Colonic mucosa (tissue), 4 donors: ENCODE measurements around the gene MPPED1. TPM values are rescaled to one million over a fixed set of nuclear protein-coding genes. Genes with fewer than 3 reads are reported as not detected.

ENCODE experiments used
- DNase-seq: peaks from one replicate; pipeline ENCODE4 v3.0.0-alpha.2; 2020
- H3K27ac ChIP-seq: fragments of 200-600 bp; one replicate; pipeline ENCODE4 v1.8.0; 2021
- H3K27me3 ChIP-seq: fragments of 200-600 bp; one replicate; pipeline ENCODE4 v1.8.0; 2021
- H3K36me3 ChIP-seq: fragments of 200-600 bp; one replicate; pipeline ENCODE4 v1.8.0; 2021
- H3K4me1 ChIP-seq: fragments of 200-600 bp; one replicate; pipeline ENCODE4 v1.8.0; 2021; ENCODE audit warnings: mild to moderate bottlenecking
- H3K4me3 ChIP-seq: fragments of 200-600 bp; one replicate; pipeline ENCODE4 v1.8.0; 2021
- H3K9ac ChIP-seq, 2 donors: one replicate each; pipeline ENCODE4 v1.7.0; 2013; ENCODE audit warnings: control low read depth in 2 of 2, low read depth in 2 of 2, low read length in 2 of 2
- H3K9me3 ChIP-seq: fragments of 200-600 bp; one replicate; pipeline ENCODE4 v1.8.0; 2021
- intact Hi-C: fragments of 100-400 bp; cut with DNase I; formaldehyde crosslinking; loops from one replicate; pipeline ENCODE4 v1.14.1; 2022
- total RNA-seq, 2 donors: library from RNA; stranded (reverse); fragmentation: NEBNext Ultra II Directional in 1 of 2; extraction: Animal tissue kit (Norgen Biotek cat#: 25700) in 1 of 2; gene quantifications; one replicate each; pipeline ENCODE4 v1.2.1, GENCODE V29; 2021
- TF ChIP-seq, protein P1 (sequence below): fragments of 200-600 bp; IDR thresholded peaks from one replicate; pipeline ENCODE4 v1.8.0; 2022; ENCODE audit warnings: antibody characterized with exemption, mild to moderate bottlenecking
- donor health status: healthy.
- donor health status: DM: no; HTN: no; CAD: no.
- donor health status: DM: no; HTN: no; CAD: no.

Gene MPPED1
- total RNA-seq, 2 donors from 2014 or later = 0.05 TPM; not detected in 1

- H3K36me3 ChIP-seq = no peaks in the 10 kb centered on the region
- intact Hi-C loops = no loop called here
- H3K9me3 ChIP-seq = no peaks in the 10 kb centered on the region
- no peaks in the 10 kb centered on the region for H3K27me3 ChIP-seq
- H3K4me1 ChIP-seq = no peaks in the 10 kb centered on the region
- no peak overlapping the region for H3K9ac ChIP-seq
- no peak for DNase-seq
- H3K4me3 ChIP-seq = no peak overlapping the region
- TF ChIP-seq, protein P1, sequence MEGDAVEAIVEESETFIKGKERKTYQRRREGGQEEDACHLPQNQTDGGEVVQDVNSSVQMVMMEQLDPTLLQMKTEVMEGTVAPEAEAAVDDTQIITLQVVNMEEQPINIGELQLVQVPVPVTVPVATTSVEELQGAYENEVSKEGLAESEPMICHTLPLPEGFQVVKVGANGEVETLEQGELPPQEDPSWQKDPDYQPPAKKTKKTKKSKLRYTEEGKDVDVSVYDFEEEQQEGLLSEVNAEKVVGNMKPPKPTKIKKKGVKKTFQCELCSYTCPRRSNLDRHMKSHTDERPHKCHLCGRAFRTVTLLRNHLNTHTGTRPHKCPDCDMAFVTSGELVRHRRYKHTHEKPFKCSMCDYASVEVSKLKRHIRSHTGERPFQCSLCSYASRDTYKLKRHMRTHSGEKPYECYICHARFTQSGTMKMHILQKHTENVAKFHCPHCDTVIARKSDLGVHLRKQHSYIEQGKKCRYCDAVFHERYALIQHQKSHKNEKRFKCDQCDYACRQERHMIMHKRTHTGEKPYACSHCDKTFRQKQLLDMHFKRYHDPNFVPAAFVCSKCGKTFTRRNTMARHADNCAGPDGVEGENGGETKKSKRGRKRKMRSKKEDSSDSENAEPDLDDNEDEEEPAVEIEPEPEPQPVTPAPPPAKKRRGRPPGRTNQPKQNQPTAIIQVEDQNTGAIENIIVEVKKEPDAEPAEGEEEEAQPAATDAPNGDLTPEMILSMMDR = no peak
- H3K27ac ChIP-seq = no peak overlapping the region
Measured at GRCh38 chr22:43418079-43418825, 6.4 kb downstream of the MPPED1 start.

DNA sequence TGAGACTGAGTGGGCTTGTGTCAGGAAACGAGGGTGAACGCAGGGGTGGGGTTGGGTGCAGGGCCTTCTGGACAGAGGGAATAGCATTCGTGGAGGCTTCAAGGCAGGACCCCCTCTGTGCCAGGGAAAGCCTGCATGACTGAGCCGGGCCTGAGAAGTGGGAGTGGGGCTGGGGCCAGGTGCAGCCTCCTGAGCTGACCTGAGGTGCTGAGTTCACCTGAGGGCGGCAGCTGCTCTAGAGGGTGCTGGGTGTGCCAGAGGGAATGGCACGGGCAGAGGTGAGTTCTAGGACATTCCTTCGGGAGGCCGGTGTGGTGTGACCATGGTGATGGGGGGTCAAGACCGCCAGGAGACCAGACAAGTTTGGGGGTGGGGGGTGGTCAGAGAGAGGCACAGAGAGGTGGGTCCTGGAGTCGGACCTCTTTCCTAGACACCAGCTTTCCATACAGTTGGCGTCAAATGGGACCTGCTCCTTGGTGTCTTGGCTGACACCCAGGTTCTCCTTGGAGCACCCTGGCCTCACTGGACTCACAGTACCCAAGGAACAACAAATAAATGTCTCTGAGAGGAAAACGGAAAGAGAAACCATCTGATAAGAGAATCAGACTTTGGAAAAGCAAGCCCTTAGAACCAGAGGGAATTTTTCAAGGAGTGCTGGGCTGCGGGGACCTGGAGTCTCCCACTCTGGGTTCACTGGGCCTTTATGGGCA, 7.7 kb downstream of the MPPED1 start:
- Histone ChIP-seq H3K27me3 (no peaks in the 10 kb centered on the region), H3K4me1 (no peaks in the 10 kb centered on the region), H3K4me3 (no peak overlapping the region), H3K9ac (no peak overlapping the region), H3K27ac (no peak overlapping the region), H3K36me3 (no peaks in the 10 kb centered on the region), H3K9me3 (no peaks in the 10 kb centered on the region)
- intact Hi-C loops = no loop called here
- TF ChIP-seq, protein P1 = no peak
- DNase-seq = no peak

GRCh38 chr22:43421046-43421665, 9.3 kb downstream of the MPPED1 start:
- no peak for DNase-seq
- H3K9me3 ChIP-seq = no peaks in the 10 kb centered on the region
- no peak overlapping the region for H3K9ac ChIP-seq
- no peak overlapping the region for H3K27ac ChIP-seq
- TF ChIP-seq, protein P1 = no peak
- intact Hi-C loops = no loop called here
- H3K36me3 ChIP-seq = no peaks in the 10 kb centered on the region
- no peaks in the 10 kb centered on the region for H3K4me1 ChIP-seq
- no peak overlapping the region for H3K4me3 ChIP-seq
- no peaks in the 10 kb centered on the region for H3K27me3 ChIP-seq

DNA sequence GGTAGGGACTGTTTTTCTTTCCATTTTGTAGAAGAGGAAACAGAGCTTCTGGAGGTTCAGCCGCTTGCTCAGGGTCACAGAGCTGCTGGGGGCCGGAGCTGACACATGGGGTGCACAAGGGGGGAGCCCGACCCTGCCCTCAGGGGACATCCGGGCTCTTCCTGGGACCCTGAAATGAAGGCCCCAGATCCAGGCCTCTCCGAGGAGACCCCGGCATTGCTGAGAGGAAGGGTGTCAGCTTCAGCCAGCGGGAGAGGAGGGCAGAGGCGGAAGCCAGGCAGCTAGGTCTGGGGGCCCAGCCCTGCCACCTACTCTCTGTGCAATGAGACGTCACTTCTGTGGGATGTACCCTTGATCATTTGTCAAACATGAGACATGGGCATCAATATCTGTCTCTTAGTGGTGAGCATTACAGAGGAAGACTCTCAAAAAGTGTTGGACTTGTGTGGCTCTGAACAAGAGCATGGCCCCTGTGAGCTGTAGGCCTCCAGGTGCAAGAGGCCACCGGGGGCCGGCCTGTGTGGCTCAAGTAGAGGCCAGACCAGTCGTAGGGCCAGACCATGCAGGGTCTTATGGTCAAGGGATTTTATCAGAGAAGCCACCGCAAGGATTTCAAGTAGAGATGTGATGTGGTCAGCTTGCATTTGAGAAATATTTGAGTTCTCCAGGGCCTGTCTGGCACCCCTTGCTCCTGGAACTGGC, 10.3 kb downstream of the MPPED1 start:
- no peaks in the 10 kb centered on the region for H3K4me1 ChIP-seq
- no peak for DNase-seq
- intact Hi-C loops = no loop called here
- H3K4me3 ChIP-seq = no peak overlapping the region
- no peaks in the 10 kb centered on the region for H3K27me3 ChIP-seq
- H3K9ac ChIP-seq = no peak overlapping the region
- no peaks in the 10 kb centered on the region for H3K36me3 ChIP-seq
- H3K27ac ChIP-seq = no peak overlapping the region
- TF ChIP-seq, protein P1 = no peak
- H3K9me3 ChIP-seq = no peaks in the 10 kb centered on the region

- Histone ChIP-seq H3K4me3 (no peak overlapping the region), H3K9ac (no peak overlapping the region), H3K4me1 (no peaks in the 10 kb centered on the region), H3K36me3 (no peaks in the 10 kb centered on the region), H3K27ac (no peak overlapping the region), H3K27me3 (no peaks in the 10 kb centered on the region), H3K9me3 (no peaks in the 10 kb centered on the region)
- TF ChIP-seq, protein P1 = no peak
- intact Hi-C loops = no loop called here
- no peak for DNase-seq
Measured at GRCh38 chr22:43423046-43423445, 11.2 kb downstream of the MPPED1 start.
